ENCODE measurements around the gene WDR18. TPM values are rescaled to one million over a fixed set of nuclear protein-coding genes. Genes with fewer than 3 reads are reported as not detected.
A peak's percentile ranks its signal among the peaks of the same experiment; 100 is the strongest.

WDR18 gene
- total RNA-seq, 4 donors from 2014 or later, result 13.6 to 34.9 (median 17.3) TPM

DNA sequence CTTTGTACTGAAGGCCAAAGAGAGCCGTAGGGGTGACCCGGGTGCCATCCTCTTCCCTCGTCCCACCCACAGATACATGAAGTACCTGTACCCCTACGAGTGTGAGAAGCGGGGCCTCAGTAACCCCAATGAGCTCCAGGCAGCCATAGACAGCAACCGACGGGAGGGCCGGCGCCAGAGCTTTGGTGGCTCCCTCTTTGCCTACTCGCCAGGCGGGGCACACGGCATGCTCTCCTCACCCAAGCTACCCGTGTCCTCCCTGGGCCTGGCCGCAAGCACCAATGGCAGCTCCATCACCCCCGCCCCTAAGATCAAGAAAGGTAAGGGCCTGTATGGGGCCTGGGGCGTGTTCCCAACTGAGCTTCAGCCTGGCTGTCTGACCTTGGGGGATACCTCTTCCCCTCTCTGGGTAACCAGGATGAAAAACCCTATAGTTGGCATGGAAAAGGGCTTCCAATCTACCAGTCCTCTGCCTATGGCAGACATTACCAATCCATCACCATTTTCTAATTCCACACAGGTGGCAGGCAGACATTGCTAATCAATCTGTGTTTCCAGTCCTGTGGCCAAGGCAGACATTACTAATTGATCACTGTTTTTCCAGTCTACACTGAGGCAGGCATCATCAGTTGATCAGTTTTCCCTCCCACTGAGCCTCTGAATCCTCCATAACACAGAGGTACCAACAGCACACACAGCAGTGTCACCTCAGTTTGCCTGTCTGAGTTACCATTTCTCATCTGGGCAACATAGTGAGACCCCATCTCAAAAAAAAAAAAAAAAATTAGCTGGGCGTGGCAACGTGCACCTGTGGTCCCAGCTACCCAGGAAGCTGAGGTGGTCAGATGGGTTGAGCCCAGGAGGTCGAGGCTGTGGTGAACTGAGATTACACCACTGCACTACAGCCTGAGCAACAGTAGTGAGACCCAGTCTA, 19.1 kb upstream of the WDR18 start:
- Histone ChIP-seq H3K27me3 (no peaks in the 10 kb centered on the region), H3K4me3 (no peak overlapping the region), H3K4me1 (no peaks in the 10 kb centered on the region), H3K36me3 (no peaks in the 10 kb centered on the region), H3K9me3 (no peaks in the 10 kb centered on the region), H3K27ac (no peak overlapping the region)
- TF ChIP-seq POLR2A (IDR thresholded peaks at IDR 0.05), result no peak
- TF ChIP-seq, protein P1, sequence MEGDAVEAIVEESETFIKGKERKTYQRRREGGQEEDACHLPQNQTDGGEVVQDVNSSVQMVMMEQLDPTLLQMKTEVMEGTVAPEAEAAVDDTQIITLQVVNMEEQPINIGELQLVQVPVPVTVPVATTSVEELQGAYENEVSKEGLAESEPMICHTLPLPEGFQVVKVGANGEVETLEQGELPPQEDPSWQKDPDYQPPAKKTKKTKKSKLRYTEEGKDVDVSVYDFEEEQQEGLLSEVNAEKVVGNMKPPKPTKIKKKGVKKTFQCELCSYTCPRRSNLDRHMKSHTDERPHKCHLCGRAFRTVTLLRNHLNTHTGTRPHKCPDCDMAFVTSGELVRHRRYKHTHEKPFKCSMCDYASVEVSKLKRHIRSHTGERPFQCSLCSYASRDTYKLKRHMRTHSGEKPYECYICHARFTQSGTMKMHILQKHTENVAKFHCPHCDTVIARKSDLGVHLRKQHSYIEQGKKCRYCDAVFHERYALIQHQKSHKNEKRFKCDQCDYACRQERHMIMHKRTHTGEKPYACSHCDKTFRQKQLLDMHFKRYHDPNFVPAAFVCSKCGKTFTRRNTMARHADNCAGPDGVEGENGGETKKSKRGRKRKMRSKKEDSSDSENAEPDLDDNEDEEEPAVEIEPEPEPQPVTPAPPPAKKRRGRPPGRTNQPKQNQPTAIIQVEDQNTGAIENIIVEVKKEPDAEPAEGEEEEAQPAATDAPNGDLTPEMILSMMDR (IDR thresholded peaks at IDR 0.05), result no peak
- DNase-seq, result no peak
- intact Hi-C loops (cut with DNase I; ENCODE audit: low total_unique reads), result no loop called here

DNA sequence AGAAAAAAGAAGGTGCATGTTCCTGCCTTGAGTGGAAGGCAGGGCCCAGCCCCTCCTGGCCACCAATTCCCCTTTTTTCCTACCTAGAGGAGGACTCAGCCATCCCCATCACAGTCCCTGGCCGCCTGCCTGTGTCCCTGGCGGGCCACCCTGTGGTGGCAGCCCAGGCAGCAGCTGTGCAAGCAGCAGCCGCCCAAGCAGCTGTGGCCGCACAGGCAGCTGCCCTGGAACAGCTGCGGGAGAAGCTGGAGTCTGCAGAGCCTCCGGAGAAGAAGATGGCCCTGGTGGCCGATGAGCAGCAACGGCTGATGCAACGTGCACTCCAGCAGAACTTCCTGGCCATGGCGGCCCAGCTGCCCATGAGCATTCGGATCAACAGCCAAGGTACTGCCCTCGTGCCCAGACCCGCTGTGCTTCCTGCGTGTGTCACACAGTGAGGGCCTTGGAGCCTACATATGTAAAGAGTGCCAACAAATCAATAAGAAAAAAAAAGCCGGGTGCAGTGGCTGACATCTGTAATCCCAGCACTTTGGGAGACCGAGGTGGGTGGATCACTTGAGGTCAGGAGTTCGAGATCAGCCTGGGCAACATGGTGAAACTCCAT, 17.6 kb upstream of the WDR18 start:
- no peak for DNase-seq
- Histone ChIP-seq H3K27ac (no peak overlapping the region), H3K4me1 (no peaks in the 10 kb centered on the region), H3K27me3 (no peaks in the 10 kb centered on the region), H3K9me3 (peaks cover 0 to 7% of the 10 kb centered on the region in 2 donors), H3K4me3 (no peak overlapping the region), H3K36me3 (no peaks in the 10 kb centered on the region)
- intact Hi-C loops (cut with DNase I; ENCODE audit: low total_unique reads), result no loop called here
- TF ChIP-seq POLR2A (IDR thresholded peaks at IDR 0.05), result no peak
- TF ChIP-seq, protein P1 (IDR thresholded peaks at IDR 0.05), result no peak

DNA sequence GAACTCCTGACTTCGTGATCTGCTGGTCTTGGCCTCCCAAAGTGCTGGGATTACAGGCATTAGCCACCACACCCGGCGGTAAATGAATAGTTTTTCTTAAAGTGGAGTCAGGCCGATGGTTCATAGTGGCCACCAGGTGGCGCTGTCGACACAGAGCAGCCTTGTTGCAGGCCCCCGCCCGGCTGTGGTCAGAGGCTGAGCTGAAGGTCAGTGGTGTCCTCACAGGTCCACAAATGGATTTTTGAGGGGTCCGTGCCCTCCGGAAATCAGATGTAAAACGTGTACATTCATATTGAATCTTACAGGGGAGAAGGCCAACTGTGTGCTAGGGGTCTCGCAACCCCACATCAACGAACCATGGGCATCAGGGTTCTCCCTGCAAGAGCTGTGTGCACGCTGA, 13.4 kb upstream of the WDR18 start:
- Histone ChIP-seq H3K4me3 (no peak overlapping the region), H3K9me3 (peaks cover 0 to 7% of the 10 kb centered on the region in 2 donors), H3K27ac (no peak overlapping the region), H3K36me3 (no peaks in the 10 kb centered on the region), H3K4me1 (no peaks in the 10 kb centered on the region), H3K27me3 (no peaks in the 10 kb centered on the region)
- TF ChIP-seq, protein P1 (IDR thresholded peaks at IDR 0.05), result peak in 2 of 4 experiments; percentile 3 to 33
- TF ChIP-seq POLR2A (IDR thresholded peaks at IDR 0.05), result no peak
- intact Hi-C loops (cut with DNase I; ENCODE audit: low total_unique reads), result no loop called here
- DNase-seq, result no peak

DNA sequence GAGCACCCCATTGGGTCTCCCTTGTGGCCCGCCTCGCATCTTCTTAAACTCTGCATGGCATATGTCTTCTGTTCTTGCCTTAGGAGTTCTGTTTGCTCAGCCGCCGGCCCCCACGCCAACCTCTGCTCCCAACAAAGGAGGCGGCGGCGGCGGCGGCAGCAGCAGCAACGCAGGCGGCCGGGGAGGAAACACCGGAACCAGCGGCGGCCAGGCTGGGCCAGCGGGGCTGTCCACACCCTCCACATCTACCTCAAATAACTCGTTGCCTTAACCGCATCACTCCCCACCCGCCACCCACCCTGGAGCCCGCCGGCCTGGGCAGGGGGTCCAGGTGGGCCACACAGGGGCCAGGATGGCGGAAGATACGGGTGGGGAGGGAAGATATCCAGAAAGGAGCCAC, 12.3 kb upstream of the WDR18 start:
- no peaks in the 10 kb centered on the region for H3K36me3 ChIP-seq
- no peaks in the 10 kb centered on the region for H3K4me1 ChIP-seq
- intact Hi-C loops (cut with DNase I; ENCODE audit: low total_unique reads), result no loop called here
- H3K27me3 ChIP-seq, result no peaks in the 10 kb centered on the region
- DNase-seq, result no peak
- TF ChIP-seq, protein P1 (IDR thresholded peaks at IDR 0.05), result no peak
- no peak for TF ChIP-seq POLR2A (IDR thresholded peaks at IDR 0.05)
- H3K4me3 ChIP-seq, result no peak overlapping the region
- H3K9me3 ChIP-seq, result peaks cover 0 to 7% of the 10 kb centered on the region in 2 donors
- H3K27ac ChIP-seq, result no peak overlapping the region

DNA sequence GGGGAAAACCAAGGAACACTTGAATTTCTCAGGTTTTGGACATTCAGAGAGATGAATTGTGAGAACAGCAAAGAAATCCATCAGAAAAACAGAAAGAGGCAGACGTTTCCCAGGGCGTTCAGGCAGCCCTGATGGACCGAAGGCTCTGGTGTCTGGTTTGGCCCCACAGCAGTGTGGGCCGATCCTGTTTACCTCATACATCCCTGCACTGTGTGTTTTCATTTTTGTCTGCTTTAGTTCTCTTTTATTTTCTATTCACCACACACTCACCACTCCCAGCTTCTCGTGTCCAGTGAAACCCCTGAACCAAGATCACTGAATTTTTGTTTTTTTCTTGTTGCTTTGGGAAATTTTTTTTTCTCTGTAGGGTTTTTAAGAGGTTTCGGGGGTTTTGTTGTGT, 11.9 kb upstream of the WDR18 start:
- no peak for DNase-seq
- no peak for TF ChIP-seq POLR2A (IDR thresholded peaks at IDR 0.05)
- TF ChIP-seq, protein P1 (IDR thresholded peaks at IDR 0.05), result no peak
- H3K27ac ChIP-seq, result no peak overlapping the region
- H3K9me3 ChIP-seq, result peaks cover 0 to 7% of the 10 kb centered on the region in 2 donors
- H3K36me3 ChIP-seq, result no peaks in the 10 kb centered on the region
- H3K4me3 ChIP-seq, result no peak overlapping the region
- intact Hi-C loops (cut with DNase I; ENCODE audit: low total_unique reads), result no loop called here
- no peaks in the 10 kb centered on the region for H3K27me3 ChIP-seq
- no peaks in the 10 kb centered on the region for H3K4me1 ChIP-seq

All from uterus (tissue), 4 donors.